WTC11 (cell line): ENCODE results near the gene XPO6.

Source experiments
- ATF1 ChIP-seq: sonication (generic); formaldehyde crosslinking; IDR thresholded peaks from 2 replicates; pipeline ENCODE4 v1.8.1; 2023; ENCODE audit warnings: mild to moderate bottlenecking, moderate library complexity, missing genetic modification reagents
- CREB1 ChIP-seq: sonication (generic); formaldehyde crosslinking; IDR thresholded peaks from 2 replicates; pipeline ENCODE4 v1.8.0; 2023; ENCODE audit warnings: mild to moderate bottlenecking, missing genetic modification reagents
- MYBL2 ChIP-seq: sonication (generic); formaldehyde crosslinking; IDR thresholded peaks from 2 replicates; pipeline ENCODE4 v1.8.1; 2023; ENCODE audit warnings: mild to moderate bottlenecking, moderate library complexity, missing genetic modification reagents
- NFATC4 ChIP-seq: fragments of 250-450 bp; sonication (Bioruptor Pico); IDR thresholded peaks from 2 replicates; pipeline ENCODE4 v1.9.0; 2021; ENCODE audit warnings: mild to moderate bottlenecking
- ZNF263 ChIP-seq: sonication (generic); formaldehyde crosslinking; IDR thresholded peaks from 2 replicates; pipeline ENCODE4 v1.8.1; 2022; ENCODE audit warnings: low read depth, mild to moderate bottlenecking, moderate library complexity, missing genetic modification reagents
- ZNF416 ChIP-seq: fragments of 250-450 bp; sonication (Bioruptor Pico); IDR thresholded peaks from 2 replicates; pipeline ENCODE4 v1.9.0; 2021; ENCODE audit warnings: mild to moderate bottlenecking, inconsistent platforms
- ZNF671 ChIP-seq: fragments of 250-450 bp; sonication (Bioruptor Pico); IDR thresholded peaks from 2 replicates; pipeline ENCODE4 v1.8.0; 2021; ENCODE audit warnings: mild to moderate bottlenecking
- TF ChIP-seq, protein P1 (sequence below): sonication (generic); formaldehyde crosslinking; IDR thresholded peaks from 2 replicates; pipeline ENCODE4 v1.8.0; 2023; ENCODE audit warnings: missing genetic modification reagents, mild to moderate bottlenecking, borderline replicate concordance
- TF ChIP-seq, protein P2 (sequence below): fragments of 200-600 bp; IDR thresholded peaks from 2 replicates; pipeline ENCODE4 v1.8.0; 2022; ENCODE audit warnings: antibody characterized with exemption
- TF ChIP-seq, protein P3 (sequence below): sonication (generic); formaldehyde crosslinking; IDR thresholded peaks from 2 replicates; pipeline ENCODE4 v1.8.1; 2023; ENCODE audit warnings: mild to moderate bottlenecking, missing genetic modification reagents, moderate library complexity
- TF ChIP-seq, protein P4 (sequence below): sonication (generic); formaldehyde crosslinking; IDR thresholded peaks from 2 replicates; pipeline ENCODE4 v1.8.0; 2022; ENCODE audit warnings: mild to moderate bottlenecking, missing genetic modification reagents
- TF ChIP-seq, protein P5 (sequence below): sonication (generic); formaldehyde crosslinking; IDR thresholded peaks from 2 replicates; pipeline ENCODE4 v1.8.1; 2023; ENCODE audit warnings: mild to moderate bottlenecking, moderate library complexity, missing genetic modification reagents
- TF ChIP-seq, protein P6 (sequence below): sonication (generic); formaldehyde crosslinking; IDR thresholded peaks from 2 replicates; pipeline ENCODE4 v1.8.1; 2023; ENCODE audit warnings: mild to moderate bottlenecking, missing genetic modification reagents, moderate library complexity
- TF ChIP-seq, protein P7 (sequence below): sonication (generic); formaldehyde crosslinking; IDR thresholded peaks from 2 replicates; pipeline ENCODE4 v1.8.1; 2022; ENCODE audit warnings: low read depth, missing genetic modification reagents, borderline replicate concordance

DNA sequence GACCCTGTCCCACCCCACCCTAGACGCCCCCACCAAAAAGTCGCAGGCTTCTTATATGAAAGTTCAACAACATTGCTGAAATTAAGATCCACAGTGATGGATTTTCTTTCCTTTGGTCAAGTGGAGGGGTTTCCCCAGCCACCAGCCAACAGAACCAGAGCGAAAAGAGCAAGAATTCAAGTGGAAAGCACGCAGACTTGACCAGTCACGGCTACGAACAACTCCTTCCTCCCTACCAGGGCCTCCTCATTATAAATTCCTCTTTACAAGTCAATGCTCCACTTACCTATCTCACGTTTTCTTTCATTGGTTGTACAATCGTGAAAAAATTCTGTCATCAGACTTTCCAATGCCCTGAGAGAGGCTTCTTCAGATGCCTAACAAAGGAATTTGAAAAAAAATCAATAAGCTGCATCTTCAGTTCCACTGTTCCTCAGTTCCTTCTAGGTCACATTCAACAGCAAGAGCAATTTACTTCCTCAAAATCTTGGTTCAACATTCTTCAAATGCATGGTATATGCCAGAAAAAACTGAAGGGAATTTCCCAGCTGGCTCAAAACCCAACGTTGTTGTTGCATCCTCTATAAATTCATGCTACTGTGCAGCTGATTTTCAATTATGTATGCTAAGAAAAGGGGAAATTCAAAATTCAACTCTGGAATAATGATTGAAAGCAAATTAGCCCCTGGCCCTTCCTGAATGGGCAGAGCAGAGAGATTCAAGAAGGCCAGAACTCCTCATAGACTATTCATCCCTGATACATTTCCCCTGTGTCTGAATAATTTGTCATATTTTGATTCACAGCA, 30.9 kb downstream of the XPO6 start:
- TF ChIP-seq, protein P1, sequence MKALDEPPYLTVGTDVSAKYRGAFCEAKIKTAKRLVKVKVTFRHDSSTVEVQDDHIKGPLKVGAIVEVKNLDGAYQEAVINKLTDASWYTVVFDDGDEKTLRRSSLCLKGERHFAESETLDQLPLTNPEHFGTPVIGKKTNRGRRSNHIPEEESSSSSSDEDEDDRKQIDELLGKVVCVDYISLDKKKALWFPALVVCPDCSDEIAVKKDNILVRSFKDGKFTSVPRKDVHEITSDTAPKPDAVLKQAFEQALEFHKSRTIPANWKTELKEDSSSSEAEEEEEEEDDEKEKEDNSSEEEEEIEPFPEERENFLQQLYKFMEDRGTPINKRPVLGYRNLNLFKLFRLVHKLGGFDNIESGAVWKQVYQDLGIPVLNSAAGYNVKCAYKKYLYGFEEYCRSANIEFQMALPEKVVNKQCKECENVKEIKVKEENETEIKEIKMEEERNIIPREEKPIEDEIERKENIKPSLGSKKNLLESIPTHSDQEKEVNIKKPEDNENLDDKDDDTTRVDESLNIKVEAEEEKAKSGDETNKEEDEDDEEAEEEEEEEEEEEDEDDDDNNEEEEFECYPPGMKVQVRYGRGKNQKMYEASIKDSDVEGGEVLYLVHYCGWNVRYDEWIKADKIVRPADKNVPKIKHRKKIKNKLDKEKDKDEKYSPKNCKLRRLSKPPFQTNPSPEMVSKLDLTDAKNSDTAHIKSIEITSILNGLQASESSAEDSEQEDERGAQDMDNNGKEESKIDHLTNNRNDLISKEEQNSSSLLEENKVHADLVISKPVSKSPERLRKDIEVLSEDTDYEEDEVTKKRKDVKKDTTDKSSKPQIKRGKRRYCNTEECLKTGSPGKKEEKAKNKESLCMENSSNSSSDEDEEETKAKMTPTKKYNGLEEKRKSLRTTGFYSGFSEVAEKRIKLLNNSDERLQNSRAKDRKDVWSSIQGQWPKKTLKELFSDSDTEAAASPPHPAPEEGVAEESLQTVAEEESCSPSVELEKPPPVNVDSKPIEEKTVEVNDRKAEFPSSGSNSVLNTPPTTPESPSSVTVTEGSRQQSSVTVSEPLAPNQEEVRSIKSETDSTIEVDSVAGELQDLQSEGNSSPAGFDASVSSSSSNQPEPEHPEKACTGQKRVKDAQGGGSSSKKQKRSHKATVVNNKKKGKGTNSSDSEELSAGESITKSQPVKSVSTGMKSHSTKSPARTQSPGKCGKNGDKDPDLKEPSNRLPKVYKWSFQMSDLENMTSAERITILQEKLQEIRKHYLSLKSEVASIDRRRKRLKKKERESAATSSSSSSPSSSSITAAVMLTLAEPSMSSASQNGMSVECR: no peak
- TF ChIP-seq, protein P2, sequence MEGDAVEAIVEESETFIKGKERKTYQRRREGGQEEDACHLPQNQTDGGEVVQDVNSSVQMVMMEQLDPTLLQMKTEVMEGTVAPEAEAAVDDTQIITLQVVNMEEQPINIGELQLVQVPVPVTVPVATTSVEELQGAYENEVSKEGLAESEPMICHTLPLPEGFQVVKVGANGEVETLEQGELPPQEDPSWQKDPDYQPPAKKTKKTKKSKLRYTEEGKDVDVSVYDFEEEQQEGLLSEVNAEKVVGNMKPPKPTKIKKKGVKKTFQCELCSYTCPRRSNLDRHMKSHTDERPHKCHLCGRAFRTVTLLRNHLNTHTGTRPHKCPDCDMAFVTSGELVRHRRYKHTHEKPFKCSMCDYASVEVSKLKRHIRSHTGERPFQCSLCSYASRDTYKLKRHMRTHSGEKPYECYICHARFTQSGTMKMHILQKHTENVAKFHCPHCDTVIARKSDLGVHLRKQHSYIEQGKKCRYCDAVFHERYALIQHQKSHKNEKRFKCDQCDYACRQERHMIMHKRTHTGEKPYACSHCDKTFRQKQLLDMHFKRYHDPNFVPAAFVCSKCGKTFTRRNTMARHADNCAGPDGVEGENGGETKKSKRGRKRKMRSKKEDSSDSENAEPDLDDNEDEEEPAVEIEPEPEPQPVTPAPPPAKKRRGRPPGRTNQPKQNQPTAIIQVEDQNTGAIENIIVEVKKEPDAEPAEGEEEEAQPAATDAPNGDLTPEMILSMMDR: no peak
- TF ChIP-seq, protein P3, sequence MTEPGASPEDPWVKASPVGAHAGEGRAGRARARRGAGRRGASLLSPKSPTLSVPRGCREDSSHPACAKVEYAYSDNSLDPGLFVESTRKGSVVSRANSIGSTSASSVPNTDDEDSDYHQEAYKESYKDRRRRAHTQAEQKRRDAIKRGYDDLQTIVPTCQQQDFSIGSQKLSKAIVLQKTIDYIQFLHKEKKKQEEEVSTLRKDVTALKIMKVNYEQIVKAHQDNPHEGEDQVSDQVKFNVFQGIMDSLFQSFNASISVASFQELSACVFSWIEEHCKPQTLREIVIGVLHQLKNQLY (CRISPR knock-in tag): no peak
- no peak for TF ChIP-seq NFATC4 (CRISPR knock-in tag)
- TF ChIP-seq ATF1 (CRISPR knock-in tag): no peak
- TF ChIP-seq, protein P4, sequence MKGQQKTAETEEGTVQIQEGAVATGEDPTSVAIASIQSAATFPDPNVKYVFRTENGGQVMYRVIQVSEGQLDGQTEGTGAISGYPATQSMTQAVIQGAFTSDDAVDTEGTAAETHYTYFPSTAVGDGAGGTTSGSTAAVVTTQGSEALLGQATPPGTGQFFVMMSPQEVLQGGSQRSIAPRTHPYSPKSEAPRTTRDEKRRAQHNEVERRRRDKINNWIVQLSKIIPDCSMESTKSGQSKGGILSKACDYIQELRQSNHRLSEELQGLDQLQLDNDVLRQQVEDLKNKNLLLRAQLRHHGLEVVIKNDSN (CRISPR knock-in tag): no peak
- no peak for TF ChIP-seq ZNF263
- no peak for TF ChIP-seq ZNF416 (CRISPR knock-in tag)
- TF ChIP-seq CREB1 (CRISPR knock-in tag): no peak
- TF ChIP-seq ZNF671 (CRISPR knock-in tag): no peak
- TF ChIP-seq, protein P5, sequence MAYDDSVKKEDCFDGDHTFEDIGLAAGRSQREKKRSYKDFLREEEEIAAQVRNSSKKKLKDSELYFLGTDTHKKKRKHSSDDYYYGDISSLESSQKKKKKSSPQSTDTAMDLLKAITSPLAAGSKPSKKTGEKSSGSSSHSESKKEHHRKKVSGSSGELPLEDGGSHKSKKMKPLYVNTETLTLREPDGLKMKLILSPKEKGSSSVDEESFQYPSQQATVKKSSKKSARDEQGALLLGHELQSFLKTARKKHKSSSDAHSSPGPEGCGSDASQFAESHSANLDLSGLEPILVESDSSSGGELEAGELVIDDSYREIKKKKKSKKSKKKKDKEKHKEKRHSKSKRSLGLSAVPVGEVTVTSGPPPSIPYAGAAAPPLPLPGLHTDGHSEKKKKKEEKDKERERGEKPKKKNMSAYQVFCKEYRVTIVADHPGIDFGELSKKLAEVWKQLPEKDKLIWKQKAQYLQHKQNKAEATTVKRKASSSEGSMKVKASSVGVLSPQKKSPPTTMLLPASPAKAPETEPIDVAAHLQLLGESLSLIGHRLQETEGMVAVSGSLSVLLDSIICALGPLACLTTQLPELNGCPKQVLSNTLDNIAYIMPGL (CRISPR knock-in tag): no peak
- TF ChIP-seq, protein P6, sequence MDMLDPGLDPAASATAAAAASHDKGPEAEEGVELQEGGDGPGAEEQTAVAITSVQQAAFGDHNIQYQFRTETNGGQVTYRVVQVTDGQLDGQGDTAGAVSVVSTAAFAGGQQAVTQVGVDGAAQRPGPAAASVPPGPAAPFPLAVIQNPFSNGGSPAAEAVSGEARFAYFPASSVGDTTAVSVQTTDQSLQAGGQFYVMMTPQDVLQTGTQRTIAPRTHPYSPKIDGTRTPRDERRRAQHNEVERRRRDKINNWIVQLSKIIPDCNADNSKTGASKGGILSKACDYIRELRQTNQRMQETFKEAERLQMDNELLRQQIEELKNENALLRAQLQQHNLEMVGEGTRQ (CRISPR knock-in tag): no peak
- TF ChIP-seq, protein P7, sequence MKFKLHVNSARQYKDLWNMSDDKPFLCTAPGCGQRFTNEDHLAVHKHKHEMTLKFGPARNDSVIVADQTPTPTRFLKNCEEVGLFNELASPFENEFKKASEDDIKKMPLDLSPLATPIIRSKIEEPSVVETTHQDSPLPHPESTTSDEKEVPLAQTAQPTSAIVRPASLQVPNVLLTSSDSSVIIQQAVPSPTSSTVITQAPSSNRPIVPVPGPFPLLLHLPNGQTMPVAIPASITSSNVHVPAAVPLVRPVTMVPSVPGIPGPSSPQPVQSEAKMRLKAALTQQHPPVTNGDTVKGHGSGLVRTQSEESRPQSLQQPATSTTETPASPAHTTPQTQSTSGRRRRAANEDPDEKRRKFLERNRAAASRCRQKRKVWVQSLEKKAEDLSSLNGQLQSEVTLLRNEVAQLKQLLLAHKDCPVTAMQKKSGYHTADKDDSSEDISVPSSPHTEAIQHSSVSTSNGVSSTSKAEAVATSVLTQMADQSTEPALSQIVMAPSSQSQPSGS (CRISPR knock-in tag): no peak
- no peak for TF ChIP-seq MYBL2
